Hematopoietic multipotent progenitor cell treated with erythropoietin and hydrocortisone succinate and interleukin-3 and kit ligand, for 15 days (in vitro differentiated cells): ENCODE data around the gene MNX1.

Source experiments
- DNase-seq: peaks from one replicate; pipeline ENCODE4 v3.0.0-alpha.2; 2015; ENCODE audit warnings: low spot score

Gene MNX1

DNA sequence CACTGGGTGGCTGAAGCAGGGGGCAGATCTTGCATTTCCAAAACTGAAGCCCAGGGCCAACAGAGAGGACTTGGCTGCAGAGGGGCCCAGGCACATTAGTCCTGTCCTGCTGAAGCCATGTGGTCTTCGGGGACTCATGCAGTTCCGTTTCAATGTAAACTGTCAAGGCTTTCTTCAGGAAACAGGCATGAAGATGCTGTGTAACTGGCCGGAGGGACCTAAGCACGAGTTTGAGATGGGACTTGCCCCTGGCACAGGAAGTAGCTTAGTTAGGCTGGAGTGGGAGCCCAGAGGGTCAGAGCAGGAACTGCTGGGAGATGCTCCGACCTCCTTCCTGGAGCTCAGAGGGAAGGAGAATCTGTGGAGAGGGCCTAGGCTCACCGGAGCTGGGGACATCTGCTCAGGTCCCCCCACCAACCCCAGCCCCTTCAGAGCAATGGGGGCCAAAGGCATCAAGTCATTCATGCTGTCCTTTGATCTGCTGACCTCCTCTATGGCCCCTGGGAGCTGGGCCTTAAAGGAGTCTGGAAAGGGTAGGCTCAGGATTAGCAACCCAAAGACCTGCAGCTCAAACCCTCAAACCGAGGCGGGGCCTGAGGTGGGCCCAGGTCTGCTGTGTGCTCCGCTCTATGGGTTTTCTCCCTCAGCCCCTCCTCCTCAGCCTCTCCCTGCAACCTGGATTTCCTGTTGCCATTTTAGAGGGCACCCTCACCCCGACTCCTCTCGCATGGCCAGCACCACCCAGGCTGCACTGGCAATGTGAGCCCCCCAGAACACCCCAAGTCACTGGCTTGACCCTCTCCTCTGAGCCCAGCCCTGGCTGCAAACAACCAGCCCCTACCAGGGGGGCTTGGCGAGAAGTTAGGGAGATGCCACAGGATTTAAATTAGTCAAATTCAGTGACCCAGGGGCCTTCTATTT lies 4.4 kb upstream of the MNX1 start:
- DNase-seq: no peak

DNA sequence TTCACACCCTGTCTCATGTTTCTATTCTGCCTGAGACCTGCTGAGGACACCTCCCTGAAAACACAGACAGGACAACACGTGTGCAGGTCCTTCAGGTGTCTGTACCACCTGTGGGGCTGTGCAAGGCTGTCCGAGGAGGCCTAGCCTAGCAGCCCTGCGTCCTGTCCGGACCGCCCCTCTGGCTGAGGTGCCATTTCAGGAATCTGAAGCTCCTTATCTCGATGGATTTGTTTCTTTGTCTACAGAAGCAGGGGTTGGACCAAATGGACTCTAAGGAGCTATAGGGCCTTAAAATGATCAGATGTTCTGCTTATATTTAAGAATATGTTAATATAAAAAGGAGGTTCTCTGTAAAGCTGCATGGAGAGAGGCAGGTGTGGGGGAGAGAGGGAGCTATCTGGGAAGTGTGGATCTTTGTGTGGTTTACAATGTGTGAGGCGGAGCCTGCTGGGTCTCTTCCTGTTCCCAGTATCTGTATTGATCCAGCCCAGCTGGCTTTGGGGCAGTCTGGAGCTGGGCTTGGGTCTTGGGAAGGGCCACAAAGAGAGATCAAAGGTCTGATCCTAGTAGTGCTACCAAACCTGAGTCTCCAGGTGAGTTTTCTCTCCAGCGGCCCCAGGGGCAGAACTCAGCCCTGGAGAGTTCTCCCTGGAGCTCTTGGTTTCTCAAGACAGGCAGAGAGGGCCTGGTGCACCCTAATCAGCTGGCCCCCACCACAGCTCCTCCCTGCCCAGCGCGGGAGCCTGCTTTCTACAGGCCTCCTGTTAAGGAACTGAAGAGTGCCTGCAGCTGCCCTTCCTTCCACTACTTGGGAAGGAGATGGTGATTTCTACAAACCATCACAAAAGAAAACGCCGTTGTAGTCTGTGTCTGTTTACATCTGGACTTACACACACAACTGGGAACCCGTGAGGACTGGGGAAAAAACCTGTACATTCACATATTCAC lies 3.4 kb upstream of the MNX1 start:
- no peak for DNase-seq

DNA sequence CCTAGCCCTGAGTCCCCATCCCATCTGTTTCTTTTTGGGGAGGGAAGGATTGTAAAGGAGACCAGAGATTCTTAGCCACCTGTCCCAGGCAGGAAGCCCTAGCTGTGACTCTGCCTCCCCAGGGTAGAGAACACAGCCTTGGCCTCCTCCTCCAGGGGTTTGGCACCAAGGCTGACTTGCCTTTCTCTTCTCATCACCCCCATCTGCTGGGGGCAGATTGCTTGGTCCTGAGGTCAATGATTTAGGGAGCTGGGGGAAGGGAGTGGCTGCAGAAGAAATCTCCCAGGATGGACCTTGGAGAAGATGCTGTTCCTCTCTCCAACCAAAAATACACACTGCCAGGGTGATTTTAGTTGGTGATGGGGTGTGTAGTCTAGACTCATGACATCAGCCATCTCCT lies 2.6 kb upstream of the MNX1 start:
- no peak for DNase-seq

DNA sequence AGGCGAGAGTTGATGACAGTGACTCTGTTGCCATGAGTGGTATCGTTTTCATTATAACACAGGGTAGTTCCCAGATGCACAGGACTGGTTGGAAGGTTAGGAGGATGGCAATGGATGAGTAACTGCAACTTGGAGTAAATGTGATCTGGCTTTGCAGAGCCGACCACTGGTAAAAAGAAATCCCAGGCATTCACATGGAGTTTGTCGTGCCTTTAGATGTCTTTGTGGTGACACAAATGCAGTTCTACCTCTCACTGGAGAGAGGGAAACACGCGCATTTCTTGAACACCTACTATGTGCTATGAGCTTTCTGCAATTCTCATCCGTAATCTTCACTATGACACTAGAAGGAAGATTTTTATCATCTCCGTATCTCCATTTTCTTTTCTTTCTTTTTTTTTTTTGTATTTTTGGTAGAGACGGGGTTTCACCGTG lies 1.7 kb upstream of the MNX1 start:
- no peak for DNase-seq

DNA sequence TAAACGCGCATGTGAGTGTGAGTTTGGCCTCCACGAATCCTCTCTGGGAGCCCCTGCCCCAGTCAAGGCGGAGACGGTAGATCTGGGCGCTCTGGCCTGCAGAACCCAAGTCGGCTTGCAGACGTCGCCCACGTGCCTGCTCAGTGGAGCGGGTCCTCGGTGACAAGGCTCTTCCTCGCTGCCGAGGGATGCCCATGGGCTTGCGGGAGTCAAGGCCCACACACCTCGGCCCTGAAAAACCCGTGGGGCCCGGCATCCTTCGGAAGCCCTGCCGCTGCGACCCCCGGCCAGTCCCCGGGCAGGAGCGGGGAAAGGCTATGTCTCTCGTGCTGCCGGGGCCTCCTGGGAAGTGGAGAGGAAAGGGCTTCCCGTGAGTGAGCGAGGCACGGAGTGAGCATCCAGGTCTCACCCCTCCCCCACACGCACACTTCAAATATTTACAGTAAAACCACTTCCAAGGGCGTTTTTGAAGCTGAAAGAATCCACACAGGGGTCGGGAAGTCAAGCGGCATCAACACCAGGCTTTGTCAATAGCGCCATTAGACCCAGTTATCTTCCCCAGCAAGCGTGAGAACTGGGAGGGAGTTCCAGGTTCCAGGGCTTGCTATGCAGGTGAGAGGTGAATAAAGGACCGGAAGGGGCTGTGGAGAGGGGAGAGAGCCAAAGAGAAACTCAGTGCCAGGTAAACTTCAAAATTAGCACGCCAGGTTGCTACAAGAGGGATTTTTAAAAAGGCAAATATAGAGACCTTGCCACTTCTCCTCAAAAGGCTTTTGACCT lies 1.1 kb upstream of the MNX1 start:
- DNase-seq: no peak

DNA sequence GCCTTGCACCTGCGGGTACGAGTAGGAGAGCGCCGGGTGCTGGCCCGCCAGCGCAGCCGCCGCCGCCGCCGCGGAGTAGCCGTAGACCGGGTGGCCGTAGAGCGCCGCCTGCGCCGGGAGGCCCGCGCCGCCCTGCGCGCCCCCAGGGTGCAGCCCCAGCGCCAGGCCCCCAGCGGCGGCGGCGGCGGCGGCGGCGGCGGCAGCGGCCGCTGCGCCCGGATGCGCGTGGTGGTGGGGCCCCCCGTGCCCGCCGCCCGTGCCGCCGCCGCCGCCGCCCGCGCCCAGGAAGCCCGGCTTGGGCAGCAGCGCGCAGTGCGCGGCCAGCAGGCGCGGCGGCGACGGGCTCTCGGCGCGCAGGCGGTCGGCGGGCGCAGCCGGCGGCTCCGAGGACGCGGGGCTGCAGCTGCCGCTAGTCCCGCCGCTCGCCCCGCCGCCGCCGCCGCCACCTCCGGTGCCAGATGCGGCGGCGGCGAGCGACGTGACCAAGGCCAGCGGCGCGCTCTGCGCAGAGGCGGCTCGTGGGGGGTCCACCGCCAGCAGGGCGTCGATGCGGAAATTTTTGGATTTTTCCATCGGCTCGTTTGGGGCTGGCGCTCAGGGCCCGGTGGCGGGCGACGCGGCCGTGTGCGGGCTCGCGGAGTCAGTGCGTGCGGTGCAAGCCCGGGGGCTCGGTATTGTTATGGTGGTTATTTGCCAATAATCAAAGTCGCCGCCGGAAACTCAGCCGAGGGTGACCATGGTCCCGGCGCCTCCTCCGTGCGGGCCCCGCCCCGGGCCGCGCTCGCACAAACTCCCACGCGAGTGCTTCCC lies 480 bp downstream of the MNX1 start:
- DNase-seq: no peak

DNA sequence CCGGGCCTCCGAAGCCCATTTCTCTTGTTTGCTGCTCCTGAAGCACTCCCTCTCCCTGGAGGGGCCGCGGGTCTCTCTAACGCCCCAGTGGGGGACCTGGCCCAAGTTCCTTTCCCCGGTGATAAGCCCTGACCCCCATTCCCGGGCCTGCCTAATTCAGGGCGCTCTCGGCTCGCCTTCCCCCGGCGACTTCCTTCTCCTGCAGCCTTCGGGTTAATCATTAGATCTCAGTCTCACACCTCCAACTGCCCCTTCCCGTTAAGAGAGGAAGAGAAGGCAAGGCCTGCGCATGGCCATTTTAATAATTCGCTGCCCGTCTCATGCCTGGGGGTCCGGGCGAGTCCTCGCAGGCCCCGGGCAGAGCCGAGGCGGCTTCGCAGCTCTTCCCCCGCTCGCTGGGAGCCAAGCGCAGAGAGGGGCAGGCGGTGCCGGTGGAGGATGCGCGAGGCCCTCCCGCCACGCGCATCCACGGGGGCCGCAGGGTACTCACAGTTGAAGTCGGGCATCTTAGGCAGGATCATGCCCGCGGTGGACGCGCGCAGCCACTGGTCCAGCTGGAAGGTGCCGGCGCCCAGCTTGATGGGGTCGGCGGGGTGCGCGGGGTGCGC lies 1.2 kb downstream of the MNX1 start:
- DNase-seq: no peak

DNA sequence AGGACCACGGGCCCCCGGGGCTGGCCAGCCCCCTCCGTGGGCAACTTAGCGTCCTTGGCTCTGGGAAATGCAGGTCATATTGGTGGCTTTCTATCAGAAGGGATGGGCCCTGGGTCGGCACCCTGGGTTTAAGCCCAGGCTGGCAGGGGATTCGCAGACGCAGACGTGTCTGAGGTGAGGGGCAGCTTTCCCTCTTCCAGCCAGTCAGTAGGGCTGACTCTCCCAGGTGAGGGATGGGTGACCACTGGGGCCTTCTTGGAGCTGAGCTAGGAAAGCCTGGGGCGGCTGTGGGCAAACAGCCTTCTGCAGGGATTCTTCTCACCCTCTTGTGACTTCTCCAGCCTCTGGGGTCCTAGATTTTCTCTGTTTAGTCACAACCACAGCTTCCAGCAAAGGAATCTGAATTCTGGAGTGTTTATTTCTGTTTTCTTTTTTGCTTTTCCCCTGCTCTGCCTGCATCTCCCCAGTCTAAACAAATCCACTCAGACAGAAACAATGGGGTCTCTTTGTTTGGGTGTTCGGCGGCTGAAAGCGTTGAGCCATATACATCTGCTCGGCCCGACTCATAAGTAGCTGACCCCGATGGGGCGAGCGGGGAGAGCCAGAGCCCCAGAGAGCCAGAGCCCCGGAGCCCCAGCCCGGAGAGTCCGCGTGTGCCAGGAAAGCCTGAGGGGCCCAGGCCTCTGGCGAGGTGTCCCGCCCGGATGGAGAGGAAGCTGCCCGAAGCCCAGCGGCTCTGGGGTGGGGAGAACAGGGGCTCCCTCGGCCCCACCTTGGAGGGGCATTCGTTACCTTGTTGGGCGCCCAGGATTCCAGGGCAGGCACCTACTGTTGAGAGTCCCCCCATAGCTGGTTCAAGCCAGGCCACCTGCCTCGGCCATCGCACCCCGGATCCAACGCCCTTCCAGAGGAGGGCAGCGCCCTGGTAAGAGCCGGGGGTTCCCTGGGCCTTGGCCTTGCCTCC lies 2.0 kb downstream of the MNX1 start:
- DNase-seq: no peak

DNA sequence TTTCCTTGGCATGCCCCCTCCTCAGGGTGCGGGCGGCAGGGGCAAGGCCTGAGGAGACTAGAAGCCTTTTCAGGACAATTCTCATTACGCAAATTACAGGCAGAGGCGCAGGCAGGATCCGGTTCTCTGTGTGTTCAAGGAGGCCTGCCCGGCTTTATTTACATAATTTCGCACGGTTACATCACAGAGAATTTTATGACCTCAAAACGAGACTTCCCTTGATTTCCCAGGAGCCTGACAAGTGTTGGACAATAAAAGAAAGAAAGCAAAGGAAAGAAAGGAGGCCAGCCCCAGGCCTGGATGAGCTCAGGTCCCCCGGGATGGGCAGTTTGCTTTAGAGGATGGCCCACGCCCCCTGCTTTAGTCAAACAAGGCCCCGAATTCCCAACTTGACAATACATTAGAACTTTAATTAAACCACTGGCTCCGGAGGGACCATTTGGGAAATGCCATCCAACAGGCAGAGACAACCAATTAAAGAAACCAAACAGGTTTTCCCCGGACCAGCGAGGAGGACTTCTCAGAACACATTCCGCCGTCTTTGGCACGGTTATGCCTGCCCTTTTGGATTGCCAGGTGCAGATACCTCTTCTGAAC lies 2.9 kb downstream of the MNX1 start:
- DNase-seq: no peak

DNA sequence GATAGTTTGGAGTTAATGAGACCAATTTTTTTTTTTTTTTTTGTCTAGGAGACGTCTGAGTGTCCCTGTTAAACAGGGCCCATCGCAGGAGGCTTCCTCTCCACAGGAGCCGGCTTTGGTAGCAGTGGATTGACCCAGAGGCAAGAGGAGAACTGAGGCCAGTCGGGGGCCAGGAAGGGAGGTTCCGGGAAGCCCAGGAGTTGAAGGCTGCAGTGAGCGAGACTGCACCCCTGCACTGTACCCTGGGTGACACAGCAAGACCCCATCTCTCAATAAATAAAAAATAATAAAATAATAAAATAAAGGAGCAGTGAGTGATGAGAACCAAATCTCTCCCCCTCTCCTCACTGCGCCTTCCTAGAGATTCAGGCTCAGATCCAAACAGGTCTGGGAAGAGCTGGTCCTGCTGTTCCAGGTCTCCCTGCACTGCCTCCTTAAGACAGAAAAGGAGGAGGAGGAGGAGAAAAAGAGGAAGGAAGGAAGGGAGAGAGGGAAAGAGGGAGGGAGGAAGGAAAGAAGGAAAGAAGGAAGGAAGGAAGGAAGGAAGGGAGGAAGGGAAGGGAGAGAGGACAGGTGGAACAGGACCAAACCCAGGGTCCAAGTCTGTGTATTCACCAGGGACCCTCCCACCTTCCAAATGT lies 3.5 kb downstream of the MNX1 start:
- no peak for DNase-seq

DNA sequence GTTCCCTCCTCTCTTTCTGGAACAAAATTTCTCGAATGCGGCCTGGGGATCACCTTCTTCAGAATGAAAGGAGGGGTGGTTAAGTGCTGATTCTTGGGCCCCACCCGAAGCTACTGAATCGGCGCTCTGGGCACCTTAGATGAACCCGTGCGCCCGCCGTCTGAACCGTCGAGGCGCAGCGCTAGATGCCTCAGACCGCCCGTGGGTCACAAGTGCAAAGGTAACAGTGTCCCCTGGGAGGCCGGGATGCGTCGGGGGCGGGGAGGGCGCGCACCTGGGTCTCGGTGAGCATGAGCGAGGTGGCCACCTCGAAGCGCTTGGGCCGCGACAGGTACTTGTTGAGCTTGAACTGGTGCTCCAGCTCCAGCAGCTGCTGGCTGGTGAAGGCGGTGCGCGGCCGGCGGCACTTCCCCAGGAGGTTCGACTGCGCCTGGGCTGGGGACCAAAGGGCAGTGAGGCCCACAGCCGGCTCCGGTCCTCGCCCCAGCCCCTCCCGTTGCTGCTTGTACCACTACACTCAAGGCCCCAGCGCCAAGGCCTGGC lies 4.2 kb downstream of the MNX1 start:
- no peak for DNase-seq

DNA sequence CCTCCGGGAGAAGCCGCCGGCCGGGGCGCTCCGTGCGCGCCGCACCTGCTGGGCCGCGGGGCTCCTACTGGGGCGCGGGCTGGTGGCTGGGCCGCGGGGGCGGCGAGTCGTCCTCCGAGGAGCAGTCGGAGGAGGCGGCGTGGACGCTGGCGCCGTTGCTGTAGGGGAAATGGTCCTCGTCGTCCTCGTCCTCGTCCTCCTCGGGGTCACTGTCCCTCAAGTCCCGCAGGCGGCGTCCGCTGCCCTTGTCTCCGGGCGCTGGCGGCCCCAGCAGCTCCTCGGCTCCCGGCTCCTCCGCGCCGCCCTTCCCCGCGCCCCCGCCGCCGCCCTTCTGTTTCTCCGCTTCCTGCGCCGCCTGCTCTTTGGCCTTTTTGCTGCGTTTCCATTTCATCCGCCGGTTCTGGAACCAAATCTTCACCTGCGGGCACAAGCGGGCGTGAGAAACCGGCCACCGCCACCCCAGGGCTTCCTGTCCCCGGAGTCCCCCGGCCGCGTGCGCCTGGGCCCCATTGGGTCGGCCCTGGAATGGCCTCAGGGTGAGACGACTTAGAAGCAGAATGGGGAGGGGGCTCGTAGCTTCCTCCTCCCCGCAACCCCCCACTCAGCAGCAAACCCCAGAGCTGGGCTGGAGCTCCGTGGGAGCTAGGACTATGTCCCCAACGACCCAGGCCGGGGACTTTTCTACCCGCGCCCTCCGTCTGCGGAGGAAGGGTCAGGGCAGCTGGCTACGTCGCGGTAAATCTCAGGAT lies 4.8 kb downstream of the MNX1 start:
- no peak for DNase-seq

DNA sequence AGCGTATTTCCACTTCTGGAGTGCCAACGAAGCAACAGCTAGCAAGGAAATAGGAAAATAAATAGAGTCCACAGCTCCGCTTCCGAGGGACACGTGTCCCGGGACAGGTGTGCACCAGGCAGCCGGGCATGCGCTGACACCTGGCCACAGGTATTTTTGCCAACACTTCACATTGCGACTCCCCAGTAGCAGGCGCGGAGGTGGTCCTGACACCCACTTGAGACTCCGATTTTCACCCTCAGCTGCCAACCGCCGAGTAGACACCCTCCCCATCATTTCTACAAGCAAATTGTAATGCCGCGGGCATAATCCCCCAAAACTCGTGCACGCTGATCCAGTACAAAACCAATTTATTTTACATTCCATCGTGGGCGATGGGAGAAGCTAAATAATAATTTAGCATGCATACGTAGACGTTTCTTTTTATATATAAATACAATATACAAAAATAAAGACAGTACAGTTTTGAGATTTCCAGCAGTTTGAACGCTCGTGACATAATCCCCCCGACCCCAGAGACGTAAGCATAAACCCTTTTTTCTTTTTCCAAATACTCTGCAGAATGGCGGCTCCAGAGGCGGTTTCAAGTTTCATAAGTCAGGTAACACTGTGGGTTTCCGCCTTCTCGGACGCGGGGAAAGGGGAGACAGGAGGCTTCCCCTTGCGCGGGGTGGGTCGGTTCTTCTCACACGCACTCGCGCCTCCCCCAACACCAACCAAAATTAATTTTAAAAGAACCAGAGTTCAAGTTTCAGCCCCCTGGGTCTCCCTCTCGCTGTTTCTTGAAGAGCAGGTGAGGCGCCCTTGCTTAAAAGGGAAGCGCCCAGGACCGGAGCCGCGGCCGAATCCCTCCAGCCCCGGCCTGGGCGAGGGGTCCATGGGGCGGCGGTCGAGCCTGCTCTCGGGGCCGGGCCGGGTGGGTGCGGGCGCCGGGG lies 5.7 kb downstream of the MNX1 start:
- DNase-seq: no peak

DNA sequence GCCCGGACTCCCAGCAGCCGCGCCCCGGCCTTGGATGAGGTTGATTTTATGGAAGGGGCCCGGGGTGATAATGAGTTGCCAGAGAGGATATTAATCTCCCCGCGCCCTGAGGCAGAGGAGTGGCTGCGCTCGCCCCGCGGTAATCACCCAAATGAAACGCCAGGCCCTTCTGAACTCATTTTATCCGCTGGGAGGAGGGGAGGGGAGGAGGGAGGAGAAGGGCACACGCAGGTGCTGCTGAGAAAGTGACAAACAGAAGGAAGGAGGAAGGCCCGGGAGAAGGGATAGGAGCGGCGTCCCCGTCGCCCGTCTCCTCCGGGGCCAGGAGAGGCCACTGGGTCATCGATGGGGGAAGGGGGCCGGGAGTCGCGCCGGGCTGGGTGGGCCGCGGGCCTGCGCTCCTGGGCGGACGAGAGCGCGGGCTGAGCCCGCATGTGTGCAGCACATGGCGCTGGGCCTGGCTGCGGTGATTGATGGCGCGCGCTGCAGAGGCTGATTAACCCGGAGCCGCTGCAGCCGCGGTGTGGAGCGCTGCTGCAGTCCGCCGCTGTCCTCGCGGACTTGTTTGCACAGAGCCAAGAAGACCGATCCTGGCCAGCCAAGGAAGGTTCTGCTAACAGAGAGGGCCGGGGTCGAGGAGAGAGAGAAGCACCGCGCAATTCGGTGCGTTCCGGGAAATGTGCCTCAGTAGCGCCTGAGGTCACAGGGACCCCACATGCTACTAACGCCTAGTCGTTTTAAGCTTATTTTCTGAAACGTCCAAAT lies 6.5 kb downstream of the MNX1 start:
- no peak for DNase-seq

DNA sequence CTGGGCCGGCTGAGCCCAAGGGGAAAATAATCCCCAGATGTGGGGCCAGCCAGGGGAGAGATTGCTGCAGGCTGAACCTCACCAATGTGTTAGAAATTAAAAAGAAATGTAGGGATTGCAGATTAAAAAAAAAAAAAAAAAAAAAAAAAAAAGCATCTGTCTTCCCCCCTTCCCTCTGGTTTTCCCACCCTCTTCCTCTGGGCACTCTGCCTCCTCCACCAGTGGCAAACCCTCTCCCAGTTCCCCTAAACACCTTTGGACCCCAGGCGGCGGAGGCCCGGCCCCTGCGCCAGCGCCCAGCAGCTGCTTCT lies 7.1 kb downstream of the MNX1 start:
- DNase-seq: no peak

DNA sequence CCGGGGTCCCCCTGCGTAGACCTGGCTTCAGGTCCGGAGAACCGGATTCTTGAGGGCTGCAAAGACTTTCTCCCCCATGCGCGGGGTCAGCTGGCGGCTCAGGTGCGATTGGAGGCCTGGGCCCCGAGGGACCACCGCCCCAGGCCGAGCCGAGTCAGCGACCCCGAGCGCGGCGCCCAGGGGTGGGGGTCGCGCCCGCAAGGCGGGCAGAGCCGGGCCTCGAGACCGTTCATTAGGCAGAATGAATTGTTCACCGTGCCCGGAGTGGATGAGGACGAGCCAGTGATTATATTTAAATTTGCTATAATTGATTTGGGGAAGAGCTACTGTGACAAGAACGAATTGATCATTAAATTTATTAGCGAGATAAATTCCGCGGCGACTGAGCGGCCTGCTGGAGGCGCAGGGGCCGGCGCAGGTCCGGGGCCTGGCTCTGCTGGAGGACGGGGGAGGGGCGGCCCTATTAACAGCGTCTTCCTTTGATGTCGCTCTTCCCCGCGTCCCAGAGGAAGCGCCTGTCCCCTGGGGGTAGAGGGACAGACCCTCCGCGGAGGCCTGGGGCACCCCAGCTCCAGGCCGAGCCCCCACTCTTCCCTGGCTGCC lies 7.5 kb downstream of the MNX1 start:
- DNase-seq: no peak
